GM13976 (cell line): Measurements from ENCODE around the gene HOXD12.

ENCODE experiments used
- DNase-seq: peaks from one replicate; pipeline ENCODE4 v3.0.0; 2012; ENCODE audit warnings: low spot score
- in situ Hi-C: fragments of 300-500 bp; cut with MboI; formaldehyde crosslinking; loops from one replicate; pipeline ENCODE4 v1.12.0; 2022; ENCODE audit warnings: low sequenced_read_pairs, mixed read lengths, inconsistent platforms; ENCODE audit not compliant: unreplicated experiment
- TF ChIP-seq, protein P1 (sequence below): IDR thresholded peaks from 2 replicates; pipeline ENCODE4 v1.5.1; 2012; ENCODE audit warnings: borderline replicate concordance, mild to moderate bottlenecking; ENCODE audit not compliant: insufficient read depth; ENCODE audit errors: extremely low read depth, missing control alignments, control extremely low read depth

The HOXD12 gene

DNA sequence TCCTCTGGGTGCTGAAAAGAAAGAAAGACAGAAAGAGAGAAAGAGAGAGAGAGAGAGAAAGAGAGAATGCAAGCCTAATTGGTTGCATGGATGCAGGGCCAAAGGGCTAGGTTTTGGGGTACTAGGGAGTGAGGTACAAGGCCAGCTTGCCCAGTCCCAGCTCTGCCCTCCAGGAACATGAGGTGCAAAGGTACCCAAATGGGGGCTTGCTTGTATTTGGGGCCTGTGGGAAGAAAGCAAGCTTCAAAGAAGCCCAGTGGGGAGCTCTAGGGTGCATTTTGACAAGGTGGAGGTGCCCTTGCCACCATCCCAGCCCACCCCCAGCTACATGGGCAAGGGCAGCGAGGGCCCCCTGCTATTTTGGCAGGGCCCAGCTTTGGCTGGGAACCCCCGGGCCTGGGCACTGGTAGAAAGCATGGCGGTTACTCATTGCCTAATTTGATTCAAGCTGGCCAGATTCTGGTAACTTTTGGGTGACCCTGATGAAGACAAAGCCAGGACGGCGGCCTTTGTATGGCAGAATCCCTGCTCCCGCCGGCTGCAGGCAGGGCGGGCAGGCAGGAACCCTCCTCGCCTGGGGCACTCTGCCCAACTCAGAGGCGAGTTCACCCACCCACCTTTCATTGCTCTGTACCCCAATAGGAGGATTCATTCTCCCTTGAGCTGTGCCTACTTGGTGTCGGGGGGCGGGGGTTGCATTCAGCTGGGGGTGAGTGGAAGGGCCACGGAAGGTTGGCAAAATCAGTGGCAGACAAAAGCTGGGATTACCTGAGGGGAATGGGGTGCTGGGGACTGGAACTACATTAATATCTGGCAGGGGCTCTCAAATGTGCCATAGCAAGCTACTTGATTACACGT, 51.2 kb downstream of the HOXD12 start:
- in situ Hi-C loops = no loop called here

DNA sequence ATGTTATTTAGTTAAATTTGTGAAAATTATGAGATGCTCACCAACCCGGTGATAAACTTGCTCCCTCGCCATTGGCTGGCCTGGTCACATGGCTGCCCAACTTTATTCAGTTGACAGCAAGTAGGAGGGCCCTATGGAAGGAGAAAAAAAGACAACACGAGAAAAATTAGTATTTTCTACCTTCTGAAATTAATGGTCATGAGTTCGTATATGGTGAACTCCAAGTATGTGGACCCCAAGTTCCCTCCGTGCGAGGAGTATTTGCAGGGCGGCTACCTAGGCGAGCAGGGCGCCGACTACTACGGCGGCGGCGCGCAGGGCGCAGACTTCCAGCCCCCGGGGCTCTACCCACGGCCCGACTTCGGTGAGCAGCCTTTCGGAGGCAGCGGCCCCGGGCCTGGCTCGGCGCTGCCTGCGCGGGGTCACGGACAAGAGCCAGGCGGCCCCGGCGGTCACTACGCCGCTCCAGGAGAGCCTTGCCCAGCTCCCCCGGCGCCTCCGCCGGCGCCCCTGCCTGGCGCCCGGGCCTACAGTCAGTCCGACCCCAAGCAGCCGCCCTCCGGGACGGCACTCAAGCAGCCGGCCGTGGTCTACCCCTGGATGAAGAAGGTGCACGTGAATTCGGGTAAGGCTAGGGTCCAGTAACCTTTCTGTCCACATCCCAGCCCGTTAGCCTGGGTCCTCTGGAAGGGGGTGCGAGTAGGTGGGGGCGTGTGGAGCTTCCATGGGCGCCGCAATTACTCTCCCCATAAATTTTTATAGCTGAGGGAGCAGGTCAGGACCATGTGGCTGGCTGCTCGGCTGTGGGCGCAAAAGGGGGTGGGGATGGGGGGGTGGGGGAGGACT, 52.1 kb downstream of the HOXD12 start, which contains the start of gene HOXD4:
Gene HOXD4 (plus strand): TSS at position 109 of the 846 bp plus-strand sequence. CDS start 84 bp downstream, at position 193.
- TF ChIP-seq, protein P1, sequence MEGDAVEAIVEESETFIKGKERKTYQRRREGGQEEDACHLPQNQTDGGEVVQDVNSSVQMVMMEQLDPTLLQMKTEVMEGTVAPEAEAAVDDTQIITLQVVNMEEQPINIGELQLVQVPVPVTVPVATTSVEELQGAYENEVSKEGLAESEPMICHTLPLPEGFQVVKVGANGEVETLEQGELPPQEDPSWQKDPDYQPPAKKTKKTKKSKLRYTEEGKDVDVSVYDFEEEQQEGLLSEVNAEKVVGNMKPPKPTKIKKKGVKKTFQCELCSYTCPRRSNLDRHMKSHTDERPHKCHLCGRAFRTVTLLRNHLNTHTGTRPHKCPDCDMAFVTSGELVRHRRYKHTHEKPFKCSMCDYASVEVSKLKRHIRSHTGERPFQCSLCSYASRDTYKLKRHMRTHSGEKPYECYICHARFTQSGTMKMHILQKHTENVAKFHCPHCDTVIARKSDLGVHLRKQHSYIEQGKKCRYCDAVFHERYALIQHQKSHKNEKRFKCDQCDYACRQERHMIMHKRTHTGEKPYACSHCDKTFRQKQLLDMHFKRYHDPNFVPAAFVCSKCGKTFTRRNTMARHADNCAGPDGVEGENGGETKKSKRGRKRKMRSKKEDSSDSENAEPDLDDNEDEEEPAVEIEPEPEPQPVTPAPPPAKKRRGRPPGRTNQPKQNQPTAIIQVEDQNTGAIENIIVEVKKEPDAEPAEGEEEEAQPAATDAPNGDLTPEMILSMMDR = no peak
- in situ Hi-C loops = no loop called here
- DNase-seq = no peak

More for the DNA sequence above, 51.2 kb downstream of the HOXD12 start:
- DNase-seq = no peak
- TF ChIP-seq, protein P1 = no peak
